Adrenal gland (tissue), 5 donors: Measurements from ENCODE around the gene OR6C2.
"Not testable (repeated sequence)": the region's sequence is repeated elsewhere in the genome, so short reads cannot be mapped to it uniquely, and the experiment has no call there.

Source experiments
- CTCF ChIP-seq, 6 experiments: fragments of 450-650 bp in 4 of 6; fragments of 200-600 bp in 2 of 6; sonication (generic) in 1 of 6; IDR thresholded peaks; 1 replicate in 5 of 6; 2 replicates in 1 of 6; pipeline versions ENCODE4 v1.5.1 to v1.8.0; 2016 to 2021; ENCODE audit warnings: antibody characterized with exemption in 6 of 6, mild to moderate bottlenecking in 2 of 6, moderate library complexity in 1 of 6
- POLR2A ChIP-seq, 2 donors: fragments of 450-650 bp; IDR thresholded peaks; one replicate each; pipeline ENCODE4 v1.6.1; 2017; ENCODE audit warnings: antibody characterized with exemption in 2 of 2, mild to moderate bottlenecking in 2 of 2, moderate library complexity in 1 of 2
- donor health status: DM: no; HTN: no; CAD: no.

GRCh38 chr12:55414396-55414823 is 29.5 kb upstream of the OR6C2 start:
- not testable (repeated sequence) for TF ChIP-seq CTCF, POLR2A (IDR thresholded peaks at IDR 0.05)
